DOHH2 (cell line): Measurements from ENCODE around the gene MLC1.

Experiments used
- CTCF ChIP-seq: fragments of 200-600 bp; sonication (generic); IDR thresholded peaks from one replicate; pipeline ENCODE4 v1.5.1; 2014; ENCODE audit warnings: antibody characterized with exemption, mild to moderate bottlenecking, low read depth, low read length; ENCODE audit not compliant: poor library complexity, severe bottlenecking
- EZH2phosphoT487 ChIP-seq: fragments of 200-600 bp; sonication (generic); IDR thresholded peaks from 2 replicates; pipeline ENCODE4 v1.6.1; 2017; ENCODE audit warnings: borderline replicate concordance, mild to moderate bottlenecking, antibody characterized with exemption, low read length, moderate library complexity, mixed read lengths

- TF ChIP-seq CTCF (no peak), EZH2phosphoT487 (no peak)
These were observed 29.2 kb upstream of the MLC1 start for GRCh38 chr22:50114221-50115021.
